Stimulated activated CD4-positive, alpha-beta T cell treated with anti-CD3 and anti-CD28 coated beads, TNF-alpha, amount 100 ng/mL, for 4 hours (primary cell): ENCODE measurements around the gene EPHA4.

ENCODE experiments used
- DNase-seq, 3 experiments: peaks; one replicate each; pipeline ENCODE4 v3.0.0-alpha.2; 2020; ENCODE audit warnings: low read depth in 3 of 3

EPHA4 gene

GRCh38 chr2:221399183-221399582 is 172.9 kb downstream of the EPHA4 start:
- no peak for DNase-seq

GRCh38 chr2:221397187-221397586 is 174.9 kb downstream of the EPHA4 start:
- DNase-seq: no peak

- DNase-seq: no peak
These were observed 179.7 kb downstream of the EPHA4 start for GRCh38 chr2:221392228-221392881.

- DNase-seq: no peak
These were observed 181.2 kb downstream of the EPHA4 start for GRCh38 chr2:221390878-221391277.

- DNase-seq: no peak
These were observed 182.2 kb downstream of the EPHA4 start for GRCh38 chr2:221389904-221390303.

- no peak for DNase-seq
These were observed 182.7 kb downstream of the EPHA4 start for GRCh38 chr2:221389421-221389820.

- no peak for DNase-seq
These were observed 183.2 kb downstream of the EPHA4 start for GRCh38 chr2:221388891-221389290.

- no peak for DNase-seq
These were observed 186.4 kb downstream of the EPHA4 start for GRCh38 chr2:221385716-221386115.

GRCh38 chr2:221381928-221382488 is 190.1 kb downstream of the EPHA4 start:
- DNase-seq: no peak

GRCh38 chr2:221380686-221381085 is 191.4 kb downstream of the EPHA4 start:
- DNase-seq: no peak

- no peak for DNase-seq
These were observed 192.0 kb downstream of the EPHA4 start for GRCh38 chr2:221380062-221380461.

GRCh38 chr2:221377597-221377996 is 194.5 kb downstream of the EPHA4 start:
- no peak for DNase-seq

GRCh38 chr2:221377066-221377465 is 195.0 kb downstream of the EPHA4 start:
- DNase-seq: no peak

GRCh38 chr2:221374234-221374633 is 197.9 kb downstream of the EPHA4 start:
- DNase-seq: no peak

GRCh38 chr2:221372907-221373306 is 199.2 kb downstream of the EPHA4 start:
- no peak for DNase-seq

GRCh38 chr2:221372159-221372884 is 199.8 kb downstream of the EPHA4 start:
- DNase-seq: no peak

- DNase-seq: no peak
These were observed 200.8 kb downstream of the EPHA4 start for GRCh38 chr2:221371347-221371746.

- DNase-seq: no peak
These were observed 201.3 kb downstream of the EPHA4 start for GRCh38 chr2:221370857-221371211.

GRCh38 chr2:221370076-221370856 is 201.8 kb downstream of the EPHA4 start:
- no peak for DNase-seq
